Measurements from ENCODE around the gene SIGLEC1.

GRCh38 chr20:3729378-3729777, 17.0 kb upstream of the SIGLEC1 start:
- TF ChIP-seq POLR2AphosphoS5 (IDR thresholded peaks at IDR 0.05; ENCODE audit: low read depth, low read length): no peak
- no peak for TF ChIP-seq CTCF (IDR thresholded peaks at IDR 0.05; ENCODE audit: control extremely low read depth in 1 of 3, insufficient read depth in 1 of 3, low read depth in 1 of 3, low read length in 3 of 3)
- no peak for TF ChIP-seq CHD1 (IDR thresholded peaks at IDR 0.05; ENCODE audit: low read depth, low read length)
- no peak for TF ChIP-seq BCL11A (IDR thresholded peaks at IDR 0.05; ENCODE audit: low read depth in 2 of 2, low read length in 2 of 2)
- no peak for TF ChIP-seq EP300 (IDR thresholded peaks at IDR 0.05; ENCODE audit: borderline replicate concordance in 1 of 2, low read depth in 2 of 2, low read length in 2 of 2)
- TF ChIP-seq TAF1 (IDR thresholded peaks at IDR 0.05; ENCODE audit: low read depth, low read length): no peak
- no peak for TF ChIP-seq EZH2 (IDR thresholded peaks at IDR 0.05; ENCODE audit: low read depth, low read length, severe bottlenecking)
- TF ChIP-seq, protein P1, sequence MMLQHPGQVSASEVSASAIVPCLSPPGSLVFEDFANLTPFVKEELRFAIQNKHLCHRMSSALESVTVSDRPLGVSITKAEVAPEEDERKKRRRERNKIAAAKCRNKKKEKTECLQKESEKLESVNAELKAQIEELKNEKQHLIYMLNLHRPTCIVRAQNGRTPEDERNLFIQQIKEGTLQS (IDR thresholded peaks at IDR 0.05; ENCODE audit: insufficient read depth, low read depth, low read length): no peak

Data from H1 (cell line).